Measurements from ENCODE around the gene VSTM2L.

Gene VSTM2L

GRCh38 chr20:37904008-37904642 lies 1.2 kb downstream of the VSTM2L start:
- H3K4me1 Mint-ChIP-seq (ENCODE audit: low read depth): peaks cover 12% of the 10 kb centered on the region
- peaks cover 37% of the 10 kb centered on the region for H3K27me3 Mint-ChIP-seq
- no peak overlapping the region for H3K27ac Mint-ChIP-seq
- peak overlapping the region; percentile 84 for H3K4me3 Mint-ChIP-seq
- H3K9me3 Mint-ChIP-seq (ENCODE audit: low read depth): no peaks in the 10 kb centered on the region
- H3K36me3 Mint-ChIP-seq: peaks cover 4% of the 10 kb centered on the region

DNA sequence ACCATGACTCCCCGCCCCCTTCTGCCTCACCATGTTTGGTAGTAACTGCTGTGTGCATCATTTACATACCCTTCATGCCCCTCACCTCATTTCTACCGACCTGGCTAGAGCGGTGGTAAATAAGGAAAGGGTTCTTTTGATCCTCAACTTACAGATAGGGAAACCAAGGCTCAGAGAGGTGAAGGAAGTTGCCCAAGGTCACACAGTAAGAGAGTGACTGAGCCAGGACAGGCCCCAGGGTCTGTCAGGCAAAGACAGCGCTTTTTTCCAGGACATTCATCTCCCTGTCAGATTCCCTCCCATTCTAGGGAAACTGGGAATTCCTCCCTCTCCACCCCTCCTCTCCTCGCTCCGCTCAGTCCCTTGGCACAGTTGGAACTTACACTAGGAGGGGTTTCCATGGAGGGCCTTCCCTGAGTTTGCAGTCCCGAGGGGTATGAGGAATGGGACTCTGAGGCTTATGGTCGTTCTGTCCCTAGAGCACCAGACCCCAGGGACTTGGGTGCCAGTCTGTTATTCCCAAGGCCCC lies 2.0 kb downstream of the VSTM2L start:
- peaks cover 4% of the 10 kb centered on the region for H3K36me3 Mint-ChIP-seq
- H3K4me3 Mint-ChIP-seq: no peak overlapping the region
- no peak overlapping the region for H3K27ac Mint-ChIP-seq
- H3K4me1 Mint-ChIP-seq (ENCODE audit: low read depth): peaks cover 12% of the 10 kb centered on the region
- H3K9me3 Mint-ChIP-seq (ENCODE audit: low read depth): no peaks in the 10 kb centered on the region
- peaks cover 37% of the 10 kb centered on the region for H3K27me3 Mint-ChIP-seq

DNA sequence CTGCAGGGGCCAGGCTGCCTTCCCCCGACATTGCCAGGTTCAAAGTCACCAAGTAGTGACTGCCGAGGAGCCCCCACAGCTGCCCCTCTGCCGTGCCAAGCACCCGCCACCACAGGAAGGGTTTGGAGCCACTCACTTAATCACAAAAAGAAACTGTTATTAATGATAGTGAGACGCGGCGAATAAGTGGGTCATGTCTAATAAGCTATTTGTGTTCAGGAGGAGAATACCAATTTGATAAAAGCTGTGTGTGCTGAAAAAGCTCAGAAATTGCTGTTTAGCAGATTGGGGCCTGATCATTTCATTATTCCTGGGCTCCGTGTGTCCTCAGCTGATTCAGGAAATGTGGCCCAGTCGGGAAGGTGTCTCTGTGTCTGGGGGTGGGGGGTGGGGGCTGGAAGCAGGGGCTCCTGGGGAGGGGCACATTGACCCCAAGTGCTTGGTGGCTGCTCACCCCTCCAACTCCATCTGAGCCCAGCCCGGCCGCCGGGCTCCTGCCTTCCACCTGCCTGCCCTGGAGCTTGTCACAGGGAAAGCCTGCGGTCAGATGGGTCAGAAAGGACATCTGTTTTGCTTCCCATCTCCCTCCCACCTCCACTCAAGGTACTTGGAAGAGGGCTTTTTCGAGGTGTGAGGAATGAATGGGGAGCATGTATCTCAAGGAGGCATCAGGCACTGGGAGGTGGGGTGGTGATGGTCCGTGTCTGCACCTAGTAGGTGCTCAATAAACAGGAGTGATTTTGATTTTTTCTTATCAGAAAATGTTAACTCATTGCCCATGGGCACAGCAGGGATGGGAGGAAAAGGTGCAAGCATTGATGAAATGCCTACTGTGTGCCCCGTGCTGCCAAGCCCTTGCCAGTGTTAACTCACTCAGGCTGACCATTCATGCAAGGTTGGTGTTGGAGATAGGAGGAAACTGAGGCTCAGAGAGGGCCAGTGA lies 3.0 kb downstream of the VSTM2L start:
- peaks cover 4% of the 10 kb centered on the region for H3K36me3 Mint-ChIP-seq
- peaks cover 33% of the 10 kb centered on the region for H3K27me3 Mint-ChIP-seq
- H3K4me1 Mint-ChIP-seq (ENCODE audit: low read depth): peaks cover 12% of the 10 kb centered on the region
- H3K9me3 Mint-ChIP-seq (ENCODE audit: low read depth): no peaks in the 10 kb centered on the region
- no peak overlapping the region for H3K27ac Mint-ChIP-seq
- H3K4me3 Mint-ChIP-seq: no peak overlapping the region

DNA sequence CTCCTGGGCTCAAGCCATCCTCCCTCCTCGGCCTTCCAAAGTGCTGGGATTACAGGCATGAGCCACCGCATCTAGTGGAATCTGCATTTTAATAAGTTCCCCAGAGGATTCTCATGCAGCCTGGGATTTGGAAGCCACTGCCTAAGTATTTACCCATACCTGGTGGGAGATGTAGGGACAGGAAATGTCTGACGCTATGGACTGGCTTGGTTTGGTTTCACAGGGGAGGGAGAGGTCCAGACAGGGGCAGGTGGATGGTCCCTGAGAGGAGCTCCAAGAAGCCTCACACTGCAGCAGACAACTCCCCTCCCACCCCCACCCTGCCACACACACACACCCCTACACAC lies 4.4 kb downstream of the VSTM2L start:
- Mint-ChIP-seq H3K9me3 (ENCODE audit: low read depth) (no peaks in the 10 kb centered on the region), H3K27ac (no peak overlapping the region), H3K4me3 (no peak overlapping the region), H3K27me3 (peaks cover 27% of the 10 kb centered on the region), H3K36me3 (peaks cover 4% of the 10 kb centered on the region), H3K4me1 (ENCODE audit: low read depth) (peaks cover 6% of the 10 kb centered on the region)

DNA sequence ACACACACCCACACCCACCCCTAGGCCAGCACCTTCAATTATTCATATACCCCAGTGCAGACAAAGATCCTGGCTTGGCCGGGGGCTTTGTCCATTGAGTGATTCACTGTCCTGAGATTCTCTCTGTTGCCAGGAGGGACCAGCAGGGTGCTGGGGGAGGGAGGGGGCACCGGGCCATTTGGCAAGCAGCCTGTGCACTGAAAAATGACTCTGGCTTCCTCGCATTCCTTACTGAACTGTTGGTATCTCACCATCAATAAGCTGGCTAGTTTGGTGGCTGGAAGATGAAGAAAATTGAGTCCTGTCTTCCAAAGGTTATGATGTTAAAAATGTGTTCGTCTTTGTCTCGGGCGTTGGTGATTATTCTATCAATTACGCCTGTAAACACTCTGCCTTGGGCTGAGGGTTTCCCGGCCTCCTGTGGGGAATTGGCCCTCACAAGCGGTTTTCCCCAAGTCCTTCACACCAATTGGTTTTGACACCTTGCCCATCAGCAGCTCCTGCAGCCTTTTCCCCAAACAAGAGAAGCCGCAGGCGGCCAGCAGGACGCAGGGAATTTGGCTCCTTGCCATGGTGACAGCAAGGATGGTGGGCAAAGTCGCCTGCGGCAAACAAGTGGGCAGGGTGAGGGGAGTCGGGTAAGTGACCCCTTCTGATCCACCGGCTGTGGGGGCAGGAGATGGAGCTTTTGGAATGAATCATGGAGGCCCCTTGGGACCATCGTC lies 4.9 kb downstream of the VSTM2L start:
- Mint-ChIP-seq H3K9me3 (ENCODE audit: low read depth) (no peaks in the 10 kb centered on the region), H3K36me3 (peaks cover 4% of the 10 kb centered on the region), H3K27me3 (peaks cover 27% of the 10 kb centered on the region), H3K27ac (no peak overlapping the region), H3K4me1 (ENCODE audit: low read depth) (peaks cover 5% of the 10 kb centered on the region), H3K4me3 (no peak overlapping the region)

GRCh38 chr20:37911261-37911660 lies 8.3 kb downstream of the VSTM2L start:
- Mint-ChIP-seq H3K4me3 (no peak overlapping the region), H3K36me3 (no peaks in the 10 kb centered on the region), H3K4me1 (ENCODE audit: low read depth) (peaks cover 10% of the 10 kb centered on the region), H3K27me3 (peaks cover 15% of the 10 kb centered on the region), H3K27ac (no peak overlapping the region), H3K9me3 (ENCODE audit: low read depth) (no peaks in the 10 kb centered on the region)

GRCh38 chr20:37911838-37912281 lies 8.9 kb downstream of the VSTM2L start:
- no peak overlapping the region for H3K27ac Mint-ChIP-seq

GRCh38 chr20:37912874-37913273 lies 9.9 kb downstream of the VSTM2L start:
- Mint-ChIP-seq H3K27me3 (peaks cover 13% of the 10 kb centered on the region), H3K4me1 (ENCODE audit: low read depth) (peaks cover 11% of the 10 kb centered on the region), H3K4me3 (no peak overlapping the region), H3K27ac (no peak overlapping the region), H3K9me3 (ENCODE audit: low read depth) (no peaks in the 10 kb centered on the region), H3K36me3 (no peaks in the 10 kb centered on the region)

More at GRCh38 chr20:37911838-37912281, 8.9 kb downstream of the VSTM2L start:
- Mint-ChIP-seq H3K9me3 (ENCODE audit: low read depth) (no peaks in the 10 kb centered on the region), H3K27me3 (peaks cover 13% of the 10 kb centered on the region), H3K4me1 (ENCODE audit: low read depth) (peaks cover 10% of the 10 kb centered on the region), H3K4me3 (no peak overlapping the region), H3K36me3 (no peaks in the 10 kb centered on the region)

GRCh38 chr20:37913567-37914366 lies 10.8 kb downstream of the VSTM2L start:
- Mint-ChIP-seq H3K36me3 (no peaks in the 10 kb centered on the region), H3K9me3 (ENCODE audit: low read depth) (no peaks in the 10 kb centered on the region), H3K27me3 (peaks cover 13% of the 10 kb centered on the region), H3K4me3 (no peak overlapping the region), H3K27ac (no peak overlapping the region), H3K4me1 (ENCODE audit: low read depth) (peaks cover 12% of the 10 kb centered on the region)

DNA sequence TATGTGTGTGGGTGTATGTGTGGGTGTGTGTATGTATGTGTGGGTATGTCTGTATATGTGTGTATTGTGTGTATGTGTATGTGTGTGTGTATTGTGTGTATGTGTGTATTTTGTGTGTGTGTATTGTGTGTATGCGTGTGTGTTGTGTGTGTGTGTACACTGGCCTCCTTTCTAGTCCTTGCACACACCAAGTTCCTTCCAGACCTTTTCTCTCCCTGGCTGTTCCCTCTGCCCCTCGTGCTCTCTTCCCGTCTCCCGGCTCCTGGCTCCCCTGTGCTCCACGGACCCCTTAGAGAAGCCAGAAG lies 11.4 kb downstream of the VSTM2L start:
- no peak overlapping the region for H3K27ac Mint-ChIP-seq
- H3K9me3 Mint-ChIP-seq (ENCODE audit: low read depth): no peaks in the 10 kb centered on the region
- no peaks in the 10 kb centered on the region for H3K36me3 Mint-ChIP-seq
- H3K27me3 Mint-ChIP-seq: peaks cover 8% of the 10 kb centered on the region
- H3K4me3 Mint-ChIP-seq: peak overlapping the region; percentile 71
- peaks cover 12% of the 10 kb centered on the region for H3K4me1 Mint-ChIP-seq (ENCODE audit: low read depth)

- Mint-ChIP-seq H3K27me3 (peaks cover 8% of the 10 kb centered on the region), H3K27ac (peak overlapping the region; percentile 43), H3K36me3 (no peaks in the 10 kb centered on the region), H3K4me3 (peak overlapping the region; percentile 71), H3K9me3 (ENCODE audit: low read depth) (no peaks in the 10 kb centered on the region), H3K4me1 (ENCODE audit: low read depth) (peaks cover 12% of the 10 kb centered on the region)
These were observed 11.9 kb downstream of the VSTM2L start for GRCh38 chr20:37914672-37915433.

DNA sequence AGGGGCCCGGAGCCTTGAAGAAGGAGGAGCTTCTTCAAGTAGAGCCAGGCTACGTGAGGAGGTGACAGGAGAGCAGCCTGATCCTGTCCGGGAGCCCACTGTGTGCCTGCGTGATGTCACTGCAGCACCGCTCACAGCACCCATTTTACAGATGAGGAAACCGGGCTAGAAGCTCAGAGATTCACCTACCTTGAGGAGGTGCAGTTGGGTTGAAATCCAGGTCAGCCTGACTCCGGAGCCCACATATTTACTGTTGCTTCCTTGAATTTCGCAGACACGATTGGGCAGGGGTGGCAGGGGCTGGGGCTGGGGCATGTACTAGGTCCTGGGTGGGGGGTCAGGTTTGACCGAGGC lies 12.5 kb downstream of the VSTM2L start:
- no peak overlapping the region for H3K4me3 Mint-ChIP-seq
- H3K27ac Mint-ChIP-seq: no peak overlapping the region

GRCh38 chr20:37915800-37916570 lies 13.1 kb downstream of the VSTM2L start:
- Mint-ChIP-seq H3K4me1 (ENCODE audit: low read depth) (peaks cover 12% of the 10 kb centered on the region), H3K27ac (no peak overlapping the region), H3K9me3 (ENCODE audit: low read depth) (no peaks in the 10 kb centered on the region), H3K27me3 (peaks cover 10% of the 10 kb centered on the region), H3K4me3 (peak overlapping the region; percentile 40), H3K36me3 (no peaks in the 10 kb centered on the region)

More for the DNA sequence above, 12.5 kb downstream of the VSTM2L start:
- Mint-ChIP-seq H3K36me3 (no peaks in the 10 kb centered on the region), H3K27me3 (peaks cover 8% of the 10 kb centered on the region), H3K9me3 (ENCODE audit: low read depth) (no peaks in the 10 kb centered on the region), H3K4me1 (ENCODE audit: low read depth) (peaks cover 12% of the 10 kb centered on the region)
